Calu3 (cell line): ENCODE results near the gene PIR. TPM values are rescaled to one million over a fixed set of nuclear protein-coding genes. Genes with fewer than 3 reads are reported as not detected.
A peak's percentile ranks its signal among the peaks of the same experiment; 100 is the strongest.

Experiments used
- BruUV-seq: library from RNA; stranded (reverse); fragments of 400-500 nt; replicated peaks from 2 replicates; lab custom pipeline; 2021; lab: Mats Ljungman, UMichigan
- CTCF ChIA-PET: fragments of 300-600 bp; sonication (Branson Sonifier 250); formaldehyde crosslinking; loops from one replicate; lab custom pipeline; 2022; ENCODE audit warnings: antibody characterized with exemption; lab: Charles Lee
- DNase-seq: peaks from one replicate; pipeline ENCODE4 v3.0.0; 2022
- H3K27ac Mint-ChIP-seq: one replicate; pipeline ENCODE4 v1.8.0; 2022; ENCODE audit warnings: mixed read lengths; ENCODE audit not compliant: unreplicated experiment
- H3K27me3 Mint-ChIP-seq: one replicate; pipeline ENCODE4 v1.8.0; 2022; ENCODE audit warnings: mixed read lengths; ENCODE audit not compliant: unreplicated experiment
- H3K36me3 Mint-ChIP-seq: one replicate; pipeline ENCODE4 v1.8.0; 2022; ENCODE audit warnings: mild to moderate bottlenecking, moderate library complexity, mixed read lengths; ENCODE audit not compliant: insufficient read depth, unreplicated experiment
- H3K4me1 Mint-ChIP-seq: one replicate; pipeline ENCODE4 v1.8.0; 2022; ENCODE audit warnings: mild to moderate bottlenecking, low read depth, mixed read lengths; ENCODE audit not compliant: unreplicated experiment
- H3K4me3 Mint-ChIP-seq: one replicate; pipeline ENCODE4 v1.8.0; 2022; ENCODE audit warnings: mild to moderate bottlenecking, low read depth, moderate library complexity, mixed read lengths; ENCODE audit not compliant: unreplicated experiment
- H3K9me3 Mint-ChIP-seq: one replicate; pipeline ENCODE4 v1.8.0; 2022; ENCODE audit warnings: low read depth, mixed read lengths; ENCODE audit not compliant: unreplicated experiment
- CTCF ChIP-seq: fragments of 200-600 bp; IDR thresholded peaks from one replicate; pipeline ENCODE4 v1.8.0; 2022; ENCODE audit warnings: antibody characterized with exemption; ENCODE audit not compliant: unreplicated experiment
- intact Hi-C: fragments of 100-400 bp; cut with micrococcal nuclease; formaldehyde crosslinking; loops from one replicate; pipeline ENCODE4 v1.10.0; 2022; ENCODE audit not compliant: unreplicated experiment
- total RNA-seq: library from RNA; stranded (reverse); gene quantifications from 2 replicates; pipeline ENCODE4 v1.2.3, GENCODE V29; 2022

Gene PIR
- total RNA-seq, 1 experiment from 2014 or later = 40.9 TPM

DNA sequence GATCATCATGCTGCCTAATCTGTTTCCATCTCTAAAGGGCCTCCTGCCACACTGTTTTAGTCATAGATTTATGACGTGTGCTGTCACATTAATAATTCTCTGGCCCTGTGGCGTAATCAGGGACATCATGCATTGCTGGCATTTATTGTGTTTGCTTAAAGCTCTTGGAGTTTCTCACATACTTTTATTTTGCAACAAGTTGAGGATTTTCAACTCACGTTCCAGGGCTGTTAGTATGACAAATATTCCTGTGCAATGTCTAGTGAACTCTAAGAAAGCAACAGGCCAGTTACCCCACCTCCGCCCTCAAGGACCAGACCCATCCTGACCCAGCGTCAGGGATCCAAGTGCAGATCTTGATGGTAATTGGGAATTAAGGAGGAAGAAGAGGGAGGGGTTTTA is 150.1 kb downstream of the PIR start:
- no peaks in the 10 kb centered on the region for H3K4me1 Mint-ChIP-seq
- intact Hi-C loops = loop anchor here (10.0 kb wide), 1 partner anchor 222 kb away; no protein-coding TSS in a partner anchor
- BruUV-seq = no TSS peak
- no peak overlapping the region for H3K27ac Mint-ChIP-seq
- DNase-seq = peak; percentile 8
- CTCF ChIA-PET = interaction anchor here (0.7 kb wide), 1 partner anchor 1412 kb away, joined by 3 read pairs; no protein-coding TSS in a partner anchor
- no peak overlapping the region for H3K4me3 Mint-ChIP-seq
- no peaks in the 10 kb centered on the region for H3K9me3 Mint-ChIP-seq
- no peaks in the 10 kb centered on the region for H3K36me3 Mint-ChIP-seq
- H3K27me3 Mint-ChIP-seq = no peaks in the 10 kb centered on the region
- no peak for TF ChIP-seq CTCF

GRCh38 chrX:15340867-15341266 is 152.3 kb downstream of the PIR start:
- peaks cover 8% of the 10 kb centered on the region for H3K4me1 Mint-ChIP-seq
- no peaks in the 10 kb centered on the region for H3K27me3 Mint-ChIP-seq
- BruUV-seq = no TSS peak
- TF ChIP-seq CTCF = no peak
- peaks cover 6% of the 10 kb centered on the region for H3K36me3 Mint-ChIP-seq
- no peak overlapping the region for H3K27ac Mint-ChIP-seq
- H3K9me3 Mint-ChIP-seq = no peaks in the 10 kb centered on the region
- H3K4me3 Mint-ChIP-seq = no peak overlapping the region
- intact Hi-C loops = loop anchor here (10.0 kb wide), 1 partner anchor 224 kb away; no protein-coding TSS in a partner anchor
- CTCF ChIA-PET = no interaction called here
- DNase-seq = no peak

DNA sequence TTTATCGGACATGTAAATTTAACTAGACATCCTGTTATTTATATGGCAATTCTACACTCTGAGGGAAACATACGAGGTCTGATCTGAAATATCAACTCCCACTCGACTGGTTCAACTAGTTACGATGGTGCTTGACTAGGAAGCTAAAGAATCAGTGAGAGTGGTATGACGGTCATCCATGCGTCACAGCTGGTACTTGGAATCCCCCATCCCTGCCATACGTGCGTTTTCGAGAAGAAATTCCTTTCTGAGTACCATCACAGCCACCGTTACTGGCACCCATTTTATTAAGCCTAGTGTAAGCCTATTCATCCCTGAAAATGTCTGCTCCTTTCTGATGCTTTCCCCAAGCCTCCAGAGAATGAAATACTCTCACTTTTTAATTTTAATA is 157.1 kb downstream of the PIR start:
- no TSS peak for BruUV-seq
- CTCF ChIA-PET = interaction anchor here (0.6 to 0.9 kb wide), 2 partner anchors 15 to 280 kb away, joined by 3 read pairs; no protein-coding TSS in a partner anchor
- Mint-ChIP-seq H3K27me3 (no peaks in the 10 kb centered on the region), H3K4me3 (peak overlapping the region; percentile 89), H3K36me3 (peaks cover 39% of the 10 kb centered on the region), H3K9me3 (no peaks in the 10 kb centered on the region), H3K4me1 (peaks cover 16% of the 10 kb centered on the region), H3K27ac (peak overlapping the region; percentile 89)
- intact Hi-C loops = no loop called here
- DNase-seq = peak; percentile 37
- TF ChIP-seq CTCF = no peak

DNA sequence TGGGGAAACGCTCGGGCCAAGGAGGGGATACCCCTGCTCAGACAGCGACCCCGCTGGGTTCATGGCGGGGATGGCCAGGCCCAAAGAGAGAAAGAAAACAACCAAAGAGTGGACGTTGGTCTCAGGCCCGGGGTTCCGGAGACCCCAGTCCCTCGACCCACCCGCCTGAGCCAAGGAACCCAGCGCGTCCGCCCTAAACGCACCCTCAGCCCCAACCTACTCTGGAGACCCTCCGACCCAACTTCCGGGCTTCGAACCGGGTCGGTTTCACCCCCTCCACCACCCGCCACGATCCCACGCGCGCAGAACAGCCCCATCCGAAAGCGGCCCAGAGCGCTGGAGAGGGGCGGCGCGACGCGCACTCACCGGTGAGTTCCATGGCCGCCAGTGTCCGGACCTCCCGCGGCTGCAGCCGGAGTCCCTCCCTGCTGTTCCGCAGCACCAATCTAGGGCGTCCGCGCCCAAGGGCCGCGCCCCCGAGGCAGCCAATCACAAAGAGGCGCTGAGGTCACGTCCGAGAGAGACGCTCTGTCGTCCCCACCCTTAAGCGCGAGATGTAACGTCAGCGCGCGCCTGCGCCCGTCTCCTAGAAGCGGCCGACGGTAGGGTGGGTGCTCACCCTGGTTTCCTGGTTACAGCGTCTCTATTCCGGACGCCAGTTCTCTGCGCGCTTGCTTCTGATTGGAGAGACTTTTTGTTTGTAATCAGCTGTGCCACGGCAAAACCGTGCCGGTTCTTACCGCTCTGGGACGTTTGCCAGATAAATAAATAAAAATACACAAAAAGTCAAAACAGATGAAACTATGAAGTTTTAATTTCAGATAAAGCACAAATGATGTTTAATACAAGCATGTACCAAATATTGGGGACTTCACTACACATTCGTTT is 157.8 kb downstream of the PIR start, which contains the start of gene PIGA:
PIGA (minus strand) TSS at position 389 of the 888 bp plus-strand sequence. CDS start 3,593 bp downstream, outside the sequence.
- Mint-ChIP-seq H3K27ac (peak within 1 kb of the TSS; percentile 89), H3K4me3 (peak within 1 kb of the TSS; percentile 89), H3K27me3 (no peaks in the 10 kb centered on the region), H3K9me3 (no peaks in the 10 kb centered on the region), H3K36me3 (peaks cover 39% of the 10 kb centered on the region), H3K4me1 (peaks cover 16% of the 10 kb centered on the region)
- BruUV-seq = no TSS peak
- CTCF ChIA-PET = interaction anchor here (0.6 kb wide), 1 partner anchor 280 kb away, joined by 3 read pairs; no protein-coding TSS in a partner anchor
- no peak for TF ChIP-seq CTCF
- intact Hi-C loops = no loop called here
- DNase-seq = peak; percentile 96

Other genes starting within 250 kb of the PIR start
- gene ASB9, start 223.2 kb downstream of the PIR start, total RNA-seq = 10.8 and 12.2 TPM in 2 replicates
- not detected in 2 replicates for gene ASB11, start 177.7 kb downstream of the PIR start, total RNA-seq
- 34.4 and 41.5 TPM in 2 replicates for gene PIGA, start 157.8 kb downstream of the PIR start, total RNA-seq
- gene VEGFD, start 108.9 kb downstream of the PIR start, total RNA-seq = 0.97 and 1.6 TPM in 2 replicates
- gene BMX, start 7.5 kb upstream of the PIR start, total RNA-seq = not detected in 2 replicates
- gene ACE2, start 107.6 kb upstream of the PIR start, total RNA-seq = 25.3 and 46.7 TPM in 2 replicates
- gene CLTRN, start 171.5 kb upstream of the PIR start, total RNA-seq = 35.3 and 61.4 TPM in 2 replicates
- gene CA5B, start 244.9 kb upstream of the PIR start, total RNA-seq = 5.6 and 6.4 TPM in 2 replicates